LNCaP clone FGC (cell line): ENCODE results near the gene PTGDS.

Source experiments
- DNase-seq: peaks from one replicate; pipeline ENCODE4 v3.0.0-alpha.2; 2011; ENCODE audit warnings: low read depth
- H3K4me3 ChIP-seq: 2 replicates; pipeline ENCODE4 v1.5.1; 2011; ENCODE audit warnings: mild to moderate bottlenecking, low read depth, low read length, control low read depth
- CTCF ChIP-seq: IDR thresholded peaks from 2 replicates; pipeline ENCODE4 v1.5.1; 2012; ENCODE audit warnings: mild to moderate bottlenecking; ENCODE audit not compliant: control insufficient read depth, insufficient read depth; ENCODE audit errors: extremely low read depth

PTGDS gene

GRCh38 chr9:137027369-137028262, 50.3 kb downstream of the PTGDS start, which contains the start of gene ABCA2:
ABCA2 (minus strand) TSS chr9:137028237; CDS start chr9:137028140, 97 bp downstream.
- no peak for DNase-seq
- TF ChIP-seq CTCF: no peak

DNA sequence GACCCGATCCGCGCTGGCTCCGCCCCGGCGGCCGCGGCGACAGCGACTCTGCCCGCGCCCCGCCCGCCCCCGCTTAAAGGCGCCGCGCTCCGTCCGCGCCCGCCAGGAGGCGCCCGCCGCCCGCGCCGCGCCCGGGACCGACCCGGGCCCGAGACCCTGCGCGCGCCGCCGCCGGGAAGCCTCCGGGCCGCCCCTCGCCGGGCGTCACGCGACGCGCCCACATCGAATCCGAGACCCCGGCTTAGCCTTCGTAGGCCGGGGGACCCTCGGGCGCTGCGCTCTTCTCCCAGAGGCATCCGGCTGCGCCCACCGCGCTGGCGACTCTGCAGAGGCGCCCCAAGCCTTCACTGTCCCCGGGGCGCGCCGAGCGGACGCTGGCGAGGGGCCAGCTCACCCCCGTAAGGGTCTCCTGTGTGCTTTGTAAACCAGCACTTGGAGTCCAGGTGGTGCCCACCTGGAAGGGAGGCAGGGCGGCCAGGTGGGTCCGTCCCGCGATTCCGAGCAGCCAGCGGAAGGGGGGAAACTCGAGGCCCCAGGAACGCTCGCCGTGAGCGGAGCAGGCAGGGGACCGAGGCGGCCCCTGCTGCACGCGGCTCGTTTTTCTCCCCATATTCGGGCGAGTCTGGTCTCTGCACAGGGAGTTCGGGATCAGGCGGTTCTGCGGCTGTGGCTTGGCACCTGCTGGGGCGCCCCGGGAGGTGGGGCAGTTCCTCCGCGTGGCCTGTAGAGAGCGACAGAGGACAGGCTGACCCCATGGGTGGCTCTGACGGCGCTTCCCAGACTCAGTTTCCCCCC, 51.2 kb downstream of the PTGDS start:
- DNase-seq: no peak
- peak; percentile 76 for TF ChIP-seq CTCF
- H3K4me3 ChIP-seq: peak overlapping the region; percentile 56

More at GRCh38 chr9:137027369-137028262, 50.3 kb downstream of the PTGDS start, which contains the start of gene ABCA2:
- peak within 1 kb of the TSS; percentile 75 for H3K4me3 ChIP-seq

GRCh38 chr9:137029058-137029936, 52.0 kb downstream of the PTGDS start:
- TF ChIP-seq CTCF: peak; percentile 97
- DNase-seq: no peak
- H3K4me3 ChIP-seq: peak overlapping the region; percentile 56

DNA sequence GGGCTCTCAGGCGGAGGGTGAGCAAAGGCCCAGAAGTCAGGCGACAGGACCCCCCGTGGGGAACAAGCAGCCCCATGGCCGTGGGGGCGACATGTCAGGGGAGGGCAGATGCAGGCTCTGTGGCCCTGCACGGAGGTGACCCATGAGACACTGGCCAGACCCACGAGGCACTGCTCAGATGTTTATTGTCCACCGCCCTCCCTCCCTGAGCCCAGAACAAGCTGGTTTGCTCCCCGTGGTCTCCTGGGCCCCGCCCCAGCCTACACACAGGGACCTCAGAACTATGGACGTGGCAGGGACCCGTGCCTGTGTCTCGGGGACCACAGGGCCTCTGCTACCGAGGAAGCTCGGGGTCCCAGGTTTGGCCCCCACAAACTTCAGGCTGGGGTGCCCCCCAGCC, 52.7 kb downstream of the PTGDS start:
- H3K4me3 ChIP-seq: no peak overlapping the region
- DNase-seq: no peak
- TF ChIP-seq CTCF: no peak

DNA sequence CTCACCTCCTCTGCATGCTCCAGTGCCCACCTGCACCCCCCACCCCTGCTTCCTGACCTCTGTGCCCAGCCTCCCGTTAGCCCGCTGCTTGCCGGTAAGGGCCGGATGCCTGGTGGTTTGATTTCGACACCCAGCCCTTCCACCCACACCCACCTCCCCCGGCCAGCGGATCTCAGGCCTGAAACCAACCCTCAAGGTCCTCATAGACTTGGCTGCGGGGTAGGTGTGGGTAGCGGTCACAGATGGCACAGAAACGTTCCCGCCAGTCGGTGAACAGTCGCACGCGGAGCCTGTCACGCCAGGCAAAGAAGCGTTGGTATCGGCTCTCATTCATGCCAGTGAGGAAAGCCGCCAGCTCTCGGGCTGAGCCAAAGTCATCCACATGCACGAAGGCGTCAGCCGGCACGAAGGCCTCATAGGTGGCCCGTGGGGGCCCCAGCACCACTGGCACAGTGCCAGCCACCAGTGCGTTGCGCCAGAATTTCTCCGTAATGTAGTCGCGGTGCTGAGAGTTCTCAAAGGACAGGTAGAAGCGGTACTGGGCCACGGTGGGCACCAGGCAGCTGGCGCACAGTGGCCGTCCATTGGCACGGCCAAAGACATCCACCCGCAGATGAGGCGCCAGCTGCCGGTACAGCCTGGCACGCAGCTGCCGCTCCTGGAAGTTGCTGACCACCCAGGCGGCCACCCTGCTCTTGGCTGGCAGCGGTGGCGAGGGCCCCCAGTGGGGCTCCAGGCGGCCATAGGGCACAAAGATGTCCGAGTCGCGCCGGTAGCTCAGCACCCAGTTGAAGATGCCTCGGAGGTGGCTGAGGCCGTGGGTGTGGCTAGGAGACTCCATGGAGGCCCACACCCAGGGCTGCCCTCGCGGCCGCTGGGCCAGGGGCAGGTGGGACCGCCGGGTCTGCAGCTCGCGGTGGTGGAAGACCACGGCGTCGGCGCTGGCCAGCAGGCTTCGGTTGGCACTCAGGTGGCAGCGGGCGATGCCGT, 53.5 kb downstream of the PTGDS start:
- TF ChIP-seq CTCF: no peak
- no peak for DNase-seq

More for the DNA sequence above, 53.5 kb downstream of the PTGDS start:
- no peak overlapping the region for H3K4me3 ChIP-seq
